Measurements from ENCODE around the gene SLC29A4.
"Not testable (repeated sequence)": the region's sequence is repeated elsewhere in the genome, so short reads cannot be mapped to it uniquely, and the experiment has no call there.

The SLC29A4 gene

DNA sequence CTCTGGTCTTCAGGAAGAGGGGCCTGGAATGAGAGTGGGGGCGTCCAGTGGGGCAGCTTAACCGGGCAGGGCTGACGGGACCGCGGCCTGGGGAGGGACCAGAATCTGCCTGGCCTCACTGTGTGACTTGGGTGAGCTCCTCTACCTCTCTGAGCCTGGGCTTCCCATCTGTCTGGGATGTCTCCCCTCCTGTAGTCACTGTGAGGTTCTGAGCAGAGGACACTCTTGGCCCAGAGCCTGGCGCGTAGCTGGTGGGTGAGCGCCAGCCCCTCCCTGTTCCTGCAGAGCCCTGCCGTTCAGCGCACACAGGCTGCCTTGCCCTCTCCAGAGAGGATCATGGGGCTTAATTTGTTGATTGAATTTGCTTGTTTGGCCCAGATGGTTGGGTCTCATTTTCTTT, 7.2 kb upstream of the SLC29A4 start:
- not testable (repeated sequence) for DNase-seq

DNA sequence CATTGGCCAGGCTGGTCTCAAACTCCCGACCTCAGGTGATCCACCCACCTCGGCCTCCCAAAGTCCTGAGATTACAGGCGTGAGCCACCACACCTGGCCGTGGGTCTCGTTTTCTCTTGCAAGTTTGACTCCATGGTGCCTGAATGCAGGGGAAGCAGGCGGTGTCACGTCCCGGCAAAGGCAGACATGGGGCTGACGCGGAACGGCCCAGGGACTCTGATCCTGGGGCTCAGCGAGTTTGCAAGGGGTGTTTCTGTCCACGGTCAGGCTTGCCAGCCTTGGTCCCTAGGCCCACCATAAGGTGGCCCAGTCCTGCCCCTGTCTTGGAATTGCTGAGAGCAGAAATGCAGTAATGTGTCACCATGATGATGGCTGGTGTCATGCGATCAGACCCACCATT, 6.6 kb upstream of the SLC29A4 start:
- not testable (repeated sequence) for DNase-seq

DNA sequence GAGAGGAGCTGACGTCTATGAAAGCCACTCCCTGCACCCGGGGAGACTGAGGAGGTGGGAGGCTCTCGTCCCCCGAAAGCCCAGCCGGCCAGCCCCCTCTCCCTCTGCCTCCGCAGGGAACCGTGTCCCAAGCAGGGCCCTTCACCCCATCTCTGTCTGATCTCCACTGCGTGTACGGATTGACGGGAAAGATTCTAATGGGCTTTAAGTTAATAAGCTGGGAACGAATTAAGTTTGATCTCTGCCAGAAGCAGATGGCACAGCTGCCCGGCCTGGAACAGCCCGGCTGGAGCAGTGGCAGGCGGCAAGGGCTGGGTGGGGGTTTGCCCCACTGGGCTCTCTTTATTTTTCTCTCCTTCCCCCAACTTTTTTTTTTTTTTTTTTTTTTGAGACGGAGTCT, 6.1 kb upstream of the SLC29A4 start:
- no peak for DNase-seq

- DNase-seq = no peak
These were observed 4.0 kb upstream of the SLC29A4 start for GRCh38 chr7:5278766-5279165.

DNA sequence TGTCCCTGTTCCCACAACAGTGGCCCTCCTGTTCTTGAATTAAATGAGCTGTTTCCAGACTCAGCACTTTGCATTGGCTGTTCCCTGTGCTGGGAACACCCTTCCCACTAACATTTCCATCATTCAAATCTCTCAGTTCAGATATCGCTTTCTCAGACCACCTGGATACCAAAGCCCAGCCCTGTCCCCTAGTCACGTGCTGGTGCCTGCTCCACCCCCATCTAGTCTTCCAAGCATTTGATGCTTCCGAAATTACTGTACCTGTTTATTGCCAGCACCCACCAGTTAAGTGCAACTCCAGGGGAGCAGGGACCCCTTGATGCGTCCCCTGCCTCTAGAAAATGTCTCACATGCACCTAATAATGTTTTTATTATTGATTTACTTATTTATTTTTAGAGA, 3.0 kb upstream of the SLC29A4 start:
- DNase-seq = no peak

DNA sequence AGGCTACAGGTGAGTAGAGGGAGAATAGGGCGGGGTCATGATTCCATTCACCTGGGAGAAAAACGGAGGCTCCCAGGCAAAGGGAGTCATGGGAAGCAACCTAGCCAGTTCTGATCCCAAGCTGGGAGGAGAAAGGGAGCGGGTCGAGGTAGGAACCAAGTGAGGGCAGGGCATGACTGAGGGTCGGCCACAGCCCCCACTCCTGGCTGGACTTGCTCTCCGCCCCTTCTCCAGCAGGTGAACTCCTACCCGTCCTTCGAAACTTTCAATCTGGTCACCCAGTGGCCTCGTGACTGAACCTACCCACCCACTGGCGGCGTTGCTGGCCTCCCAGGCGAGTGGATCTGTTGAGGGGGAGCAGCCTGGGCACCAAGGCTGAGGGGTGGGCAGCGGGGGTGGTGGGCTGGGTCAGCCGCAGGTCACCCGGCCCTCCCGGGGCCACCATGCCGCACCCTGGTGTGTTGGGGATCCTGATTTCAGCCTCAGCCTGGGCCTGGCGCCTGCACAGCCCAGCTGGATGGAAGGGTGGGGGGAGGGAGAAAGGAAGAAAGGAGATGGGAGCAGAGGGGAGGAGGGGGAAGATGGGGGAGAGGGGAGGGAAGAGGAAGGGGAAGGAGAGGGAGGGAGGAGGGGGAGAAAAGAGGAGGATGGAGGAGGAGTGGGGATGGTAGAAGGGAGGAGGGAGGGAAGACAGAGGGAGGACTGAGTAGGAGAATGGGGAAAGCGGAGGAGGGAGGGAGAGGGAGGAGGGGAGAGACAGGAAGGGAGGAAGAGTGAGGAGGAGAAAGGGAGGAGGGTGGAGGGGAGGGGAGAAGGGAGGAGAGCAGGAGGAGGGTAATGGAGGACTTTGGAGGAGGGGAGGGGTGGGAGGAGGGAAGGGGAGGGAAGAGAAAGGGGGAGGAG, 894 bp upstream of the SLC29A4 start:
- not testable (repeated sequence) for DNase-seq

GRCh38 chr7:5283421-5284303, 919 bp downstream of the SLC29A4 start:
- no peak for DNase-seq

DNA sequence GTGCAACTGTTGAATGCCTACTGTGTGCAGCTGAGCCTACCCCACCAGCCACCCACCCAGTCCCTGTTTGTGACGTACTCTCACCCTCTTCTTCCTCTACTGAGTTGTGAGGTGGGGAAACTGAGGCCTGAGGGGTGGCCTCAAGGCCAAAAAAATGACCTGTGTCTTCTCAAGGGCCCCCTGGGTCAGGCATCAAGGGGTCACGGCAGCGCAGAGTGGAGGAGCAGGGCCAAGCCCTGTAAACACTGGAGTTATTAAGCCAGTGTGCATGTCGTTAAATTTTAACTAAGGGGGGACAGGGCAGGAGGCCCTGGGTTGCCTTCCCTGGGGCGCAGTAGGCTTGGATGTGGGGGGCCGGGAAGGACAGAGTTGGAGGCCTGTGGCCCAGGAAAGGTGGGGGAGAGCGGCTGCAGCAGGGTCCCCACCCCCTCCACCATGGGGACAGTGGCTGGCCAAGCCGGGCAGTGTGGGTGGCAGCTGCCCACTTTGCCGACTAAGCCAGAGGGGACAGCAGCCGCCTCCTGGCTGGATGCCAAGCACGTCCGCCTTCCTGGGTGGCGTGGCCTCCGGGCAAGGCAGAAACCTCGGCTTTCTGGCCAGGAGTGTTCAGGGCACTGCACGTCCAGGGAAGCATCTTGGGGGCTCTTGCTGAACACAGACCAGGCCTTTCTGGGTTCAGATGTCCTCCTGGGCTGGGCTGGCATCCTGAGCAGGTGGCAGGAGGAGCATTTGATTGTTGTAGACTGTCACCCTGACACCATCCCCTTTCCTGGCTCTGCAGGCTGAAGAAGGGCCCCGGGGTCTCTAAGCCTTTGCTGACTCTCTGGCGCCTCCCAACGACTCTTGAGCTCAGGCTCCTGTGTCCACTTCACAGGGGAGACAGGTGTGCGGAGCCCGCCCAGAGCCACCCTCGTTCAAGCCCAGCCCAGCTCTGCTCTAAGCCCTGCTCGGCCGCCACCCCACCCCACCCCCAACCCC, 1.9 kb downstream of the SLC29A4 start:
- DNase-seq = peak; percentile 39

- no peak for DNase-seq
These were observed 4.2 kb downstream of the SLC29A4 start for GRCh38 chr7:5286933-5287332.

- not testable (repeated sequence) for DNase-seq
These were observed 4.6 kb downstream of the SLC29A4 start for GRCh38 chr7:5287373-5287772.

- no peak for DNase-seq
These were observed 5.1 kb downstream of the SLC29A4 start for GRCh38 chr7:5287802-5288201.

DNA sequence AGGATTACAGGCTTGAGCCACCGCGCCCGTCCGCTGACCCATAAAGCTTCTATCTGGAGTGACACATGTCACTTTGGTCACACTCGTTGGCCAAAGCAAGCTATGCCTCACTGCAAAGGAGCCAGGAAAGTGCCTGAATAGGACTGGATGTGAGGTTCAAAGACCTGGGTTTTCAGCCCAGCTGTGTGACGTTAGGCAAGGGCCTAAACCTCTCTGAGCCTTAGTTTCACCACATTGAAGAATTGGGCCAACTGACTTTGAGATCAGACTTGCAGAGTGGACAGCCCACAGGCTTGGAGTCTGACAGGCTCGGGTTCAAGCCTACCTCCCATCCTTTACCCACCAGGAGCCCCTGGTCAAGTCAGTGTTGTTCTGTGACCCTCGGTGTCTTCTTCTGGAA, 5.8 kb downstream of the SLC29A4 start:
- DNase-seq = not testable (repeated sequence)

DNA sequence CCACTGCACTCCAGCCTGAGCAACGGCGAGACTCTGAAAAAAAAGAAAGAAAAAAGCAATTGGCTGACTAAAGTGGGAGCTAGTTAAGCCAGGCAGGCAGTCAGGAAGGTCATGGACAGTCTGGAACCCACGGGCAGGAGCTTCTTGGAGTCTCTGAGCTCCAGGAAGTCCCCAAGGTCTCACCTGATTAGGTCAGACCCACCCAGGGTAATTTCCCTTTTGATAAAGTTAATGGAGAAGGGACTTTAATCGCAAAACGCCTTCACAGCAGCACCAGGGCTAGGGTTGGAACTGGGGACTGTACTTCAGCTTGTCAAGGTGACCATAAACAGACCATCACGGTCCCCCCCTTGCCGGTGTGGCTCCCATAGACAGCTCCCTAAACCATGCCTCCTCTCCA, 6.6 kb downstream of the SLC29A4 start:
- no peak for DNase-seq

- DNase-seq = no peak
These were observed 8.6 kb downstream of the SLC29A4 start for GRCh38 chr7:5291301-5291700.

GRCh38 chr7:5291711-5292335, 9.1 kb downstream of the SLC29A4 start:
- DNase-seq = not testable (repeated sequence)

- no peak for DNase-seq
These were observed 11.6 kb downstream of the SLC29A4 start for GRCh38 chr7:5294169-5294987.

- no peak for DNase-seq
These were observed 12.6 kb downstream of the SLC29A4 start for GRCh38 chr7:5295039-5296014.

DNA sequence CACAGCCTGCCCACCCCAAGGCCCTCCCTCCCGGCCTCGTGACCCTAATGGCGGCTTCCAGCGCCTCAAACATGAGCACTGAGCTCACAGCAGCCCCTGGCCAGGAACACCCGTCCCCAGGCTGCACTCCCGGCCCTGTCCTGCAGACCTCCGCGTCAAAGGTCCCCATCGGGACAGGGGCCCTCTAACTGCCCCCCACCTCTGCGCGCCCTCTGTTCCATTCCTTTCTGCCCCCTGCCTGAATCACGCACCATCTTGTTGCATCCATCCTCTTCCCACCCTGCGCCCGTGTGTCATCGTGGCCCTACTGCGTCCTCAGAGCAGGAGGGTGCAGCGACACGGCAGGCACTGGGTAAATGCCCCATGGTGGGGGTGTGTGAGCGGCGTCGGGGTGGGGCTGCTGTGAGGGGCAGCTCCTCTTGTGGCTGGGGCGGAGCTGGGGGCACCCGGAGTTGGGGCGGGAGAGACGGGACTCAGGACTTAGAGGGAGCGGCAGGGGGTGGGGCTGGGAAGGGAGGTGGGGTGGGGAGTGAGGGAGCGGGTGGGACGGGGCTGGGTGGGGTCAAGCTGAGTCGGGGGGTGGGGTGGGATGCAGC, 13.4 kb downstream of the SLC29A4 start:
- DNase-seq = no peak

DNA sequence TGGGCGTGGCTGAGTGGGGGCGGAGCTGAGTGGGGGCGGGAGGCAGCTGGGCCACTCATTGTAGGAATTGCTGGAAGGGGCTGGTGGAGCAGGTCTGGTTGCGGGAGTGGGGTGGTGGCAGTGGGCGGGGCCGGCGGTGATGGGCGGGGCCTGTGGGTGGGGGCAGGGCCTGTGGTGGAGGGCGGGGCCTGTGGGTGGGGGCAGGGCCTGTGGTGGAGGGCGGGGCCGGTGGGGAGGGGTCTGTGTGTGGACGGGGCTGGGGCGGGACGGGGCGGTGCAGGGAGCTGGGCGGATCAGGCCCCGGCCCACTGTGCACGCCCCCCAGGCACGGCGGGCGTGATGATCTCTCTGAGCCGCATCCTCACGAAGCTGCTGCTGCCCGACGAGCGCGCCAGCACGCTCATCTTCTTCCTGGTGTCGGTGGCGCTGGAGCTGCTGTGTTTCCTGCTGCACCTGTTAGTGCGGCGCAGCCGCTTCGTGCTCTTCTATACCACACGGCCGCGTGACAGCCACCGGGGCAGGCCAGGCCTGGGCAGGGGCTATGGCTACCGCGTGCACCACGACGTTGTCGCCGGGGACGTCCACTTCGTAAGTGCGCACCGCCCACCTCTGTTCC, 14.0 kb downstream of the SLC29A4 start:
- DNase-seq = no peak
